HepG2 (cell line): ENCODE results near the gene PKP4. TPM values are rescaled to one million over a fixed set of nuclear protein-coding genes. Genes with fewer than 3 reads are reported as not detected.
A peak's percentile ranks its signal among the peaks of the same experiment; 100 is the strongest.

Experiments used
- ATAC-seq: fragments of 200-7000 bp; cut with Tn5 transposase; 3 replicates; pipeline ENCODE4 v1.9.1; 2020; ENCODE audit warnings: mild to moderate bottlenecking, moderate library complexity
- BruUV-seq: library from RNA; stranded (reverse); fragments of 400-500 nt; replicated peaks from 2 replicates; lab custom pipeline; 2021; lab: Mats Ljungman, UMichigan
- CTCF ChIA-PET: fragments of 300-600 bp; formaldehyde crosslinking; extraction: SDS; loops from one replicate; lab custom pipeline; 2021; ENCODE audit warnings: low total read pairs, inconsistent platforms, low intra/inter-chr PET ratio; lab: Yijun Ruan, JAX
- POLR2A ChIA-PET: fragments of 350-600 bp; sonication (Branson Sonifier 250); formaldehyde crosslinking; loops from one replicate; lab custom pipeline; 2020; ENCODE audit warnings: antibody characterized with exemption, inconsistent platforms; lab: Yijun Ruan, JAX
- DNase-seq: peaks from one replicate; pipeline ENCODE4 v3.0.0-alpha.2; 2015; ENCODE audit warnings: low spot score
- FAIRE-seq: peaks from 3 replicates; lab custom pipeline; 2011; peaks lifted over from hg19 to GRCh38; lab: Jason Lieb, UNC
- H2AFZ ChIP-seq: one replicate; pipeline ENCODE4 v1.6.1; 2011; ENCODE audit warnings: low read length, inconsistent platforms
- H3K27ac ChIP-seq: fragments of 300-600 bp; 3 replicates; pipeline ENCODE4 v1.8.0; 2011; ENCODE audit warnings: mixed run types, mild to moderate bottlenecking, mixed read lengths, low read length, inconsistent platforms; ENCODE audit not compliant: insufficient read depth; ENCODE audit errors: extremely low read length
- H3K27me3 ChIP-seq, 2 experiments: fragments of 200-600 bp in 1 of 2; 2 replicates in 1 of 2; 3 replicates in 1 of 2; pipeline versions ENCODE4 v1.6.0 to v1.8.0; 2011; ENCODE audit warnings: low read length in 2 of 2, mild to moderate bottlenecking in 2 of 2, moderate library complexity in 2 of 2, inconsistent platforms in 1 of 2; ENCODE audit not compliant: insufficient read depth in 2 of 2, control insufficient read depth in 1 of 2
- H3K36me3 ChIP-seq, 2 experiments: fragments of 200-600 bp in 1 of 2; replicated peaks in 1 of 2; 2 replicates in 1 of 2; 3 replicates in 1 of 2; pipeline versions ENCODE4 v1.5.1 to v1.8.0; 2011; ENCODE audit warnings: low read length in 2 of 2, inconsistent platforms in 1 of 2; ENCODE audit not compliant: insufficient read depth in 2 of 2, control insufficient read depth in 1 of 2
- H3K4me1 ChIP-seq: 2 replicates; pipeline ENCODE4 v1.5.1; 2012; ENCODE audit warnings: low read length, inconsistent platforms; ENCODE audit not compliant: insufficient read depth
- H3K4me2 ChIP-seq: 2 replicates; pipeline ENCODE4 v1.6.0; 2011; ENCODE audit warnings: low read depth, low read length, inconsistent platforms
- H3K4me3 ChIP-seq, 3 experiments: fragments of 200-600 bp in 1 of 3; sonication (generic), shearing (Covaris generic) in 1 of 3; replicated peaks in 1 of 3; 2 replicates each; pipeline ENCODE4 v1.5.1; 2011 to 2016; ENCODE audit warnings: low read length in 3 of 3, inconsistent platforms in 2 of 3, low read depth in 2 of 3, mild to moderate bottlenecking in 2 of 3, control low read depth in 1 of 3, mixed read lengths in 1 of 3; ENCODE audit not compliant: insufficient read depth in 1 of 3
- H3K79me2 ChIP-seq: one replicate; pipeline ENCODE4 v1.6.1; 2011; ENCODE audit warnings: low read length, inconsistent platforms; ENCODE audit not compliant: insufficient read depth
- H3K9ac ChIP-seq: 2 replicates; pipeline ENCODE4 v1.6.0; 2011; ENCODE audit warnings: mild to moderate bottlenecking, low read depth, low read length, inconsistent platforms; ENCODE audit not compliant: insufficient read depth
- H3K9me3 ChIP-seq: 2 replicates; pipeline ENCODE4 v1.5.1; 2012; ENCODE audit warnings: mild to moderate bottlenecking, low read length
- H4K20me1 ChIP-seq: 2 replicates; pipeline ENCODE4 v1.6.0; 2011; ENCODE audit warnings: inconsistent platforms, mild to moderate bottlenecking, low read length, moderate library complexity; ENCODE audit not compliant: insufficient read depth
- ARNTL ChIP-seq: sonication (generic); formaldehyde crosslinking; IDR thresholded peaks from 2 replicates; pipeline ENCODE4 v1.4.0; 2020; ENCODE audit warnings: mild to moderate bottlenecking, missing genetic modification reagents
- CEBPB ChIP-seq: IDR thresholded peaks from 2 replicates; pipeline ENCODE4 v1.6.1; 2011; ENCODE audit warnings: low read depth, low read length, improper control_type of control experiment, borderline replicate concordance
- CEBPG ChIP-seq: IDR thresholded peaks from 2 replicates; pipeline ENCODE4 v1.6.1; 2016
- E2F2 ChIP-seq: sonication (generic); formaldehyde crosslinking; IDR thresholded peaks from 2 replicates; pipeline ENCODE4 v1.4.0; 2020; ENCODE audit warnings: missing genetic modification reagents, borderline replicate concordance
- EP300 ChIP-seq, 3 experiments: sonication (generic) in 1 of 3; formaldehyde crosslinking in 1 of 3; IDR thresholded peaks; 2 replicates each; pipeline versions ENCODE4 v1.5.1 to v1.6.1; 2011 to 2020; ENCODE audit warnings: low read depth in 2 of 3, low read length in 2 of 3, borderline replicate concordance in 1 of 3, improper control_type of control experiment in 1 of 3, mild to moderate bottlenecking in 1 of 3, missing genetic modification reagents in 1 of 3, moderate library complexity in 1 of 3
- HNF4A ChIP-seq: sonication (generic); formaldehyde crosslinking; IDR thresholded peaks from 2 replicates; pipeline ENCODE4 v1.4.0; 2020; ENCODE audit warnings: missing genetic modification reagents
- KDM5A ChIP-seq: fragments of 200-600 bp; sonication (generic); IDR thresholded peaks from 2 replicates; pipeline ENCODE4 v1.7.0; 2018; ENCODE audit warnings: antibody characterized with exemption, mild to moderate bottlenecking, low read length, borderline replicate concordance
- MZF1 ChIP-seq: sonication (generic); formaldehyde crosslinking; IDR thresholded peaks from 2 replicates; pipeline ENCODE4 v1.8.1; 2023; ENCODE audit warnings: mild to moderate bottlenecking, missing genetic modification reagents, borderline replicate concordance
- PTBP1 ChIP-seq: fragments of 200-400 bp; formaldehyde crosslinking; IDR thresholded peaks from 2 replicates; pipeline ENCODE4 v1.6.1; 2018; ENCODE audit warnings: low read length, low read depth; ENCODE audit not compliant: poor library complexity, severe bottlenecking
- RFX3 ChIP-seq: IDR thresholded peaks from 2 replicates; pipeline ENCODE4 v1.6.1; 2016; ENCODE audit warnings: missing biosample characterization, missing genetic modification reagents
- RFXAP ChIP-seq: sonication (generic); formaldehyde crosslinking; IDR thresholded peaks from 2 replicates; pipeline ENCODE4 v1.4.0; 2020; ENCODE audit warnings: missing genetic modification reagents, borderline replicate concordance
- ZBTB26 ChIP-seq: IDR thresholded peaks from 2 replicates; pipeline ENCODE4 v1.6.1; 2016; ENCODE audit warnings: missing compliant biosample characterization, missing genetic modification reagents, borderline replicate concordance
- ZNF17 ChIP-seq: sonication (generic); formaldehyde crosslinking; IDR thresholded peaks from 2 replicates; pipeline ENCODE4 v1.5.0; 2020; ENCODE audit warnings: mild to moderate bottlenecking, missing genetic modification reagents
- ZNF263 ChIP-seq: sonication (generic); formaldehyde crosslinking; IDR thresholded peaks from 2 replicates; pipeline ENCODE4 v1.4.0; 2020; ENCODE audit warnings: missing genetic modification reagents
- ZNF543 ChIP-seq: sonication (generic); formaldehyde crosslinking; IDR thresholded peaks from 2 replicates; pipeline ENCODE4 v1.4.0; 2020; ENCODE audit warnings: mild to moderate bottlenecking, missing genetic modification reagents
- ZNF850 ChIP-seq: sonication (generic); formaldehyde crosslinking; conservative IDR thresholded peaks from 2 replicates; pipeline ENCODE4 v1.9.0; 2021; ENCODE audit warnings: mild to moderate bottlenecking, missing genetic modification reagents
- ZSCAN9 ChIP-seq: IDR thresholded peaks from 2 replicates; pipeline ENCODE4 v1.6.1; 2016; ENCODE audit warnings: borderline replicate concordance
- WGBS: methylation state at CpG from one replicate; pipeline ENCODE4 v1.1.6; 2017; ENCODE audit warnings: low lambda C conversion rate; 5-methylcytosine and 5-hydroxymethylcytosine counted together
- in situ Hi-C: cut with HindIII; loops from 2 replicates; pipeline ENCODE4 v1.10.0; 2017; ENCODE audit warnings: low pct_unique_long_range_greater_than_20kb; ENCODE audit not compliant: extremely low pct_ligation_motif_present
- intact Hi-C: fragments of 100-400 bp; cut with micrococcal nuclease; formaldehyde crosslinking; loops from one replicate; pipeline ENCODE4 v1.10.0; 2022; ENCODE audit not compliant: unreplicated experiment
- polyA plus RNA-seq, 8 experiments: library from polyadenylated mRNA; depleted of rRNA in 3 of 8; stranded (reverse) in 7 of 8; unstranded in 1 of 8; fragments of >200 nt; fragmentation: Illumina TruSeq in 4 of 8; extraction: Trizol in 4 of 8; gene quantifications; 2 replicates each; pipeline versions ENCODE4 v1.2.1 to v1.2.3, GENCODE V29; 2011 to 2016; ENCODE audit warnings: low read depth in 4 of 8, missing spikeins in 1 of 8, mixed read lengths in 1 of 8; ENCODE audit not compliant: insufficient read depth in 1 of 8
- total RNA-seq, 5 experiments: library from RNA; depleted of rRNA; stranded (reverse); fragments of >200 nt; fragmentation: Illumina TruSeq; extraction: Trizol; gene quantifications; 2 replicates each; pipeline ENCODE4 v1.2.3, GENCODE V29; 2016; ENCODE audit warnings: low read depth in 1 of 5
- TF ChIP-seq, protein P1 (sequence below), 2 experiments: sonication (generic) in 1 of 2; formaldehyde crosslinking in 1 of 2; IDR thresholded peaks; 2 replicates each; pipeline versions ENCODE4 v1.5.1 to v1.6.1; 2011 to 2020; ENCODE audit warnings: borderline replicate concordance in 1 of 2, low read depth in 1 of 2, low read length in 1 of 2, mild to moderate bottlenecking in 1 of 2, missing genetic modification reagents in 1 of 2, moderate library complexity in 1 of 2
- TF ChIP-seq, protein P2 (sequence below): sonication (generic); formaldehyde crosslinking; IDR thresholded peaks from 2 replicates; pipeline ENCODE4 v1.8.1; 2023; ENCODE audit warnings: mild to moderate bottlenecking, missing genetic modification reagents, borderline replicate concordance

PKP4 gene
- total and polyA plus RNA-seq, 2 of the 13 experiments (the other 11 are each of a cell fraction or from before 2014, with no cell fraction given) = 80.9 to 90.5 TPM

- H3K4me2 ChIP-seq = no peak overlapping the region
- H2AFZ ChIP-seq = no peak overlapping the region
- no peak for DNase-seq
- ATAC-seq = peak; percentile 20; the same call in 2 of the 3 replicates
- peak overlapping the region; percentile 6 for H3K27ac ChIP-seq
- 0 out of 5 replicates have a peak, but pooled peaks cover 0 to 2% of the 10 kb centered on the region in 2 experiments for H3K36me3 ChIP-seq
- intact Hi-C loops = loop anchor here (5.0 kb wide), 1 partner anchor 34 kb away; no protein-coding TSS in a partner anchor
- ChIA-PET POLR2A (no interaction called here), CTCF (interaction anchor here (1.6 to 2.0 kb wide), 2 partner anchors 291 to 439 kb away, joined by 5 read pairs; no protein-coding TSS in a partner anchor)
- no peak overlapping the region for H3K9ac ChIP-seq
- no peaks in the 10 kb centered on the region for H3K9me3 ChIP-seq
- no peak for FAIRE-seq
- 90% methylated on average over 6 of the region's 6 CpGs for WGBS
- in situ Hi-C loops = loop anchor here (25.0 kb wide), 1 partner anchor 274 kb away; no protein-coding TSS in a partner anchor
- H3K79me2 ChIP-seq = peaks cover 99% of the 10 kb centered on the region
- BruUV-seq = no TSS peak
- no peak overlapping the region for H3K4me3 ChIP-seq
- peaks cover 60% of the 10 kb centered on the region for H4K20me1 ChIP-seq
- H3K4me1 ChIP-seq = peaks cover 53% of the 10 kb centered on the region
- H3K27me3 ChIP-seq = no peaks in the 10 kb centered on the region
- no peak for TF ChIP-seq ZSCAN9 (CRISPR knock-in tag)
- no peak for TF ChIP-seq MZF1
- TF ChIP-seq ZNF263 (CRISPR knock-in tag) = 0 out of 2 replicates have a peak, but pooled peaks have one; percentile 50
- no peak for TF ChIP-seq ZNF850 (CRISPR knock-in tag)
- no peak for TF ChIP-seq ZNF17 (CRISPR knock-in tag)
- TF ChIP-seq E2F2 = no peak
- TF ChIP-seq, protein P1, sequence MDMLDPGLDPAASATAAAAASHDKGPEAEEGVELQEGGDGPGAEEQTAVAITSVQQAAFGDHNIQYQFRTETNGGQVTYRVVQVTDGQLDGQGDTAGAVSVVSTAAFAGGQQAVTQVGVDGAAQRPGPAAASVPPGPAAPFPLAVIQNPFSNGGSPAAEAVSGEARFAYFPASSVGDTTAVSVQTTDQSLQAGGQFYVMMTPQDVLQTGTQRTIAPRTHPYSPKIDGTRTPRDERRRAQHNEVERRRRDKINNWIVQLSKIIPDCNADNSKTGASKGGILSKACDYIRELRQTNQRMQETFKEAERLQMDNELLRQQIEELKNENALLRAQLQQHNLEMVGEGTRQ (IDR thresholded peaks at IDR 0.05; ENCODE audit: low read depth, low read length) = no peak
- TF ChIP-seq, protein P1 (CRISPR knock-in tag; IDR thresholded peaks at IDR 0.05; ENCODE audit: borderline replicate concordance) = no peak
- TF ChIP-seq CEBPG (CRISPR knock-in tag) = peak; percentile 56; the same call in 1 of the 2 replicates
- TF ChIP-seq ZBTB26 (CRISPR knock-in tag) = peak; percentile 36; the same call in 1 of the 2 replicates
- TF ChIP-seq EP300 (IDR thresholded peaks at IDR 0.05; ENCODE audit: low read depth in 2 of 2, low read length in 2 of 2) = no peak
- TF ChIP-seq EP300 (CRISPR knock-in tag; IDR thresholded peaks at IDR 0.05; ENCODE audit: borderline replicate concordance) = no peak
- TF ChIP-seq RFXAP = no peak
- TF ChIP-seq PTBP1 = no peak
- TF ChIP-seq CEBPB = peak; percentile 84
- no peak for TF ChIP-seq ARNTL (CRISPR knock-in tag)
- no peak for TF ChIP-seq HNF4A
- no peak for TF ChIP-seq KDM5A
- no peak for TF ChIP-seq ZNF543
- TF ChIP-seq, protein P2, sequence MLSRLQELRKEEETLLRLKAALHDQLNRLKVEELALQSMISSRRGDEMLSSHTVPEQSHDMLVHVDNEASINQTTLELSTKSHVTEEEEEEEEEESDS (CRISPR knock-in tag) = no peak
- TF ChIP-seq RFX3 = no peak
Observed at GRCh38 chr2:158463496-158464095, 6.8 kb downstream of the PKP4 start.
